Spleen (tissue), 11 donors: ENCODE measurements around the gene BBC3. TPM values are rescaled to one million over a fixed set of nuclear protein-coding genes. Genes with fewer than 3 reads are reported as not detected.

Experiments used
- DNase-seq: peaks from one replicate; pipeline ENCODE4 v3.0.0-alpha.2; 2020
- H3K27ac ChIP-seq, 8 donors: fragments of 200-600 bp; sonication (generic) in 7 of 8; 1 replicate in 4 of 8; 2 replicates in 4 of 8; pipeline versions ENCODE4 v1.5.0 to v1.8.0; 2016 to 2021; ENCODE audit warnings: inconsistent platforms in 4 of 8, mild to moderate bottlenecking in 4 of 8, moderate library complexity in 1 of 8
- H3K27me3 ChIP-seq, 7 donors: fragments of 200-600 bp; sonication (generic) in 6 of 7; replicated peaks in 1 of 7; 1 replicate in 4 of 7; 2 replicates in 3 of 7; pipeline versions ENCODE4 v1.5.0 to v1.8.0; 2016 to 2021; ENCODE audit warnings: inconsistent platforms in 3 of 7, mild to moderate bottlenecking in 1 of 7
- H3K36me3 ChIP-seq, 6 donors: fragments of 200-600 bp; sonication (generic) in 5 of 6; 1 replicate in 4 of 6; 2 replicates in 2 of 6; pipeline versions ENCODE4 v1.5.0 to v1.8.0; 2016 to 2021; ENCODE audit warnings: inconsistent platforms in 2 of 6
- H3K4me1 ChIP-seq, 6 donors: fragments of 200-600 bp; sonication (generic) in 5 of 6; 1 replicate in 3 of 6; 2 replicates in 3 of 6; pipeline versions ENCODE4 v1.5.0 to v1.8.0; 2016 to 2021; ENCODE audit warnings: inconsistent platforms in 3 of 6
- H3K4me3 ChIP-seq, 8 donors: fragments of 200-600 bp; sonication (generic) in 7 of 8; 1 replicate in 4 of 8; 2 replicates in 4 of 8; pipeline versions ENCODE4 v1.5.0 to v1.8.0; 2016 to 2021; ENCODE audit warnings: inconsistent platforms in 4 of 8, mild to moderate bottlenecking in 4 of 8, moderate library complexity in 2 of 8
- H3K9me3 ChIP-seq, 8 donors: fragments of 200-600 bp; sonication (generic) in 7 of 8; 1 replicate in 4 of 8; 2 replicates in 4 of 8; pipeline versions ENCODE4 v1.5.0 to v1.8.0; 2016 to 2021; ENCODE audit warnings: inconsistent platforms in 4 of 8
- CTCF ChIP-seq, 11 experiments: fragments of 200-600 bp in 7 of 11; fragments of 450-650 bp in 4 of 11; sonication (generic) in 4 of 11; IDR thresholded peaks in 8 of 11; conservative IDR thresholded peaks in 3 of 11; 1 replicate in 7 of 11; 2 replicates in 4 of 11; pipeline versions ENCODE4 v1.4.0 to v1.8.0; 2016 to 2021; ENCODE audit warnings: antibody characterized with exemption in 11 of 11, inconsistent platforms in 4 of 11, mild to moderate bottlenecking in 1 of 11
- POLR2A ChIP-seq, 3 donors: fragments of 450-650 bp; IDR thresholded peaks; one replicate each; pipeline ENCODE4 v1.5.1; 2017; ENCODE audit warnings: antibody characterized with exemption in 3 of 3, mild to moderate bottlenecking in 1 of 3
- POLR2AphosphoS5 ChIP-seq, 3 donors: sonication (generic); formaldehyde crosslinking; IDR thresholded peaks; one replicate each; pipeline ENCODE4 v1.5.1; 2017; ENCODE audit warnings: antibody characterized with exemption in 3 of 3
- WGBS, 5 donors: extraction: QIAGEN DNeasy Blood & Tissue Kit in 3 of 5; methylation state at CpG; one replicate each; pipeline versions ENCODE4 v1.1.5 to v1.1.7; 2013 to 2018; 5-methylcytosine and 5-hydroxymethylcytosine counted together
- intact Hi-C: fragments of 100-400 bp; cut with DNase I; formaldehyde crosslinking; loops from one replicate; pipeline ENCODE4 v1.15.0; 2023; ENCODE audit warnings: low total_unique reads
- polyA plus RNA-seq, 3 donors: library from polyadenylated mRNA; stranded (reverse); fragments of 200-250 nt; gene quantifications; one replicate each; pipeline ENCODE4 v1.2.1, GENCODE V29; 2013
- total RNA-seq, 7 donors: library from RNA; depleted of rRNA in 3 of 7; stranded (reverse); fragments of >200 nt in 3 of 7; fragmentation: NEBNext Ultra II Directional in 4 of 7; extraction: Animal tissue kit (Norgen Biotek cat#: 25700) in 4 of 7; gene quantifications; one replicate each; pipeline versions ENCODE4 v1.1.0 to v1.2.1, GENCODE V29; 2016 to 2021
- donor health status: healthy with polysubstance abuse.
- donor health status: DM: no; HTN: no; CAD: no; lungs with moderate emphysema.
- donor health status: DM: no; HTN: no; CAD: no.
- donor health status: Bipolar disorder and iron deficiency.
- donor health status: healthy.
- donor health status: DM: no; HTN: no; CAD: no.
- donor health status: DM: yes; HTN: yes; CAD: no.

Gene BBC3
- total and polyA plus RNA-seq, 10 donors, result 6.3 to 17.0 (median 11.0) TPM

GRCh38 chr19:47274891-47275761 lies 44.1 kb upstream of the BBC3 start:
- 7 to 15% (median 14%) methylated on average over 36 to 82 of the region's 82 CpGs for WGBS, 5 donors
- H3K27ac ChIP-seq, result peak overlapping the region; percentile 70 to 99 (median 98)
- TF ChIP-seq CTCF (IDR thresholded peaks at IDR 0.05 in 8 of 11, conservative IDR thresholded peaks at IDR 0.05 in 3 of 11) (no peak), POLR2AphosphoS5 (IDR thresholded peaks at IDR 0.05) (peak; percentile 29 to 74 (median 52))
- no peaks in the 10 kb centered on the region for H3K27me3 ChIP-seq
- no peaks in the 10 kb centered on the region for H3K9me3 ChIP-seq
- peak overlapping the region; percentile 16 to 85 (median 61) for H3K4me3 ChIP-seq
- H3K4me1 ChIP-seq, result peaks cover 8 to 58% (median 35%) of the 10 kb centered on the region in 6 donors
- peaks cover 0 to 21% (median 15%) of the 10 kb centered on the region in 6 donors for H3K36me3 ChIP-seq
- peak; percentile 95 for DNase-seq
- intact Hi-C loops, result no loop called here

GRCh38 chr19:47274071-47274890 lies 43.3 kb upstream of the BBC3 start, which contains the start of gene INAFM1:
Gene INAFM1, plus strand, starts transcription at chr19:47274885. Its CDS starts 35 bp downstream, at chr19:47274920.
- DNase-seq, result peak; percentile 100
- peaks cover 0 to 29% (median 20%) of the 10 kb centered on the region in 6 donors for H3K36me3 ChIP-seq
- peak in 2 of 3 donors; percentile 25 to 28 for TF ChIP-seq POLR2A (IDR thresholded peaks at IDR 0.05)
- TF ChIP-seq POLR2AphosphoS5 (IDR thresholded peaks at IDR 0.05), result peak; percentile 66 to 86 (median 74)
- no peak for TF ChIP-seq CTCF (IDR thresholded peaks at IDR 0.05 in 8 of 11, conservative IDR thresholded peaks at IDR 0.05 in 3 of 11)
- H3K27ac ChIP-seq, result peak within 1 kb of the TSS; percentile 87 to 99 (median 98)
- H3K4me3 ChIP-seq, result peak within 1 kb of the TSS; percentile 37 to 85 (median 68)
- no peaks in the 10 kb centered on the region for H3K9me3 ChIP-seq
- intact Hi-C loops, result no loop called here
- WGBS, 5 donors, result 0 to 2% (median 1%) methylated on average over 27 to 62 of the region's 72 CpGs
- peaks cover 8 to 58% (median 35%) of the 10 kb centered on the region in 6 donors for H3K4me1 ChIP-seq
- H3K27me3 ChIP-seq, result no peaks in the 10 kb centered on the region

- intact Hi-C loops, result no loop called here
- peak; percentile 98 for DNase-seq
- no peaks in the 10 kb centered on the region for H3K9me3 ChIP-seq
- WGBS, 5 donors, result 0 to 1% (median 1%) methylated on average over 22 to 54 of the region's 54 CpGs
- TF ChIP-seq CTCF (IDR thresholded peaks at IDR 0.05 in 8 of 11, conservative IDR thresholded peaks at IDR 0.05 in 3 of 11) (no peak), POLR2A (IDR thresholded peaks at IDR 0.05) (peak in 1 of 3 donors; percentile 81), POLR2AphosphoS5 (IDR thresholded peaks at IDR 0.05) (peak; percentile 93 to 97 (median 93))
- peak overlapping the region; percentile 37 to 85 (median 68) for H3K4me3 ChIP-seq
- H3K27me3 ChIP-seq, result no peaks in the 10 kb centered on the region
- H3K36me3 ChIP-seq, result peaks cover 0 to 37% (median 24%) of the 10 kb centered on the region in 6 donors
- peaks cover 8 to 58% (median 37%) of the 10 kb centered on the region in 6 donors for H3K4me1 ChIP-seq
- H3K27ac ChIP-seq, result peak overlapping the region; percentile 87 to 99 (median 98)
These were observed 42.5 kb upstream of the BBC3 start for GRCh38 chr19:47273313-47274070.
